HL-60/S4 (cell line): Measurements from ENCODE around the gene FPR3.
"Not testable (repeated sequence)": the region's sequence is repeated elsewhere in the genome, so short reads cannot be mapped to it uniquely, and the experiment has no call there.

Source experiments
- in situ Hi-C: fragments of 300-500 bp; cut with MboI; formaldehyde crosslinking; loops from 2 replicates; pipeline ENCODE4 v1.14.3; 2022; ENCODE audit warnings: low sequenced_read_pairs

Gene FPR3

DNA sequence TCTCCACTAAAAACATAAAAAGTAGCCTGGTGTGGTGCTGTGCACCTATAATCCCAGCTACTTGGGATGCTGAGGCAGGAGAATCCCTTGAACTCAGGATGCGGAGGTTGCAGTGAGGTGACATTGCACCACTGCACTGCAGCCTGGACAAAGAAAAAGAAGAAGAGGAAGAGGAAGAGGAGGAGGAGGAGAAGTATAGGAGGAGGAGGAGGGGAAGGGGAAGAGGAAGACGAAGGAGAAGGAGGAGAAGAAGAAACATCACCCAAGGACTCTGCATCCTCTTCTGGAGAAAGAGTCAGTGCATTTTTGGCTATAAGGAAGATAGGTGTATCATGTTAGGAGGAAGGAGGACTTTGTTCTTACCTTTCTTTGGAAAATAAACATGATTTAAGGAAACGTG lies 13.0 kb upstream of the FPR3 start:
- in situ Hi-C loops, result no loop called here

DNA sequence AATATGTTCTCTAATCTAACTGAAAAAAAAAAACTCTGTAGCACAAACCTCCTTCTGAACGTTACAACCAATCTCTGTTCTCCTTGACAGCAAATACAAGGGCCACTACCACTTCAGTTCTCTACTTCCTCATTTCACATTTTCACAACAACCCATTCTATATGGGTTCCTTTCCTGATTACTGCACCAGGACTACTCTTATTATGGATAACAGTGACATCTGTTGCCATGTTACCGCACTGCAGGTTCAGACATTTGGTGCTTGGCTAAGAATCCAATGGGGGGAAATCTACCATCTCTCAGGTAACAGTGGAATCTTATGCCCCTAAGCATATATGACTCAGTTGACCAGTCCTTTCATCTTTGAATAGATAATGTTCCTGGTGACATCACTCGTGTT lies 11.6 kb upstream of the FPR3 start:
- in situ Hi-C loops, result no loop called here

DNA sequence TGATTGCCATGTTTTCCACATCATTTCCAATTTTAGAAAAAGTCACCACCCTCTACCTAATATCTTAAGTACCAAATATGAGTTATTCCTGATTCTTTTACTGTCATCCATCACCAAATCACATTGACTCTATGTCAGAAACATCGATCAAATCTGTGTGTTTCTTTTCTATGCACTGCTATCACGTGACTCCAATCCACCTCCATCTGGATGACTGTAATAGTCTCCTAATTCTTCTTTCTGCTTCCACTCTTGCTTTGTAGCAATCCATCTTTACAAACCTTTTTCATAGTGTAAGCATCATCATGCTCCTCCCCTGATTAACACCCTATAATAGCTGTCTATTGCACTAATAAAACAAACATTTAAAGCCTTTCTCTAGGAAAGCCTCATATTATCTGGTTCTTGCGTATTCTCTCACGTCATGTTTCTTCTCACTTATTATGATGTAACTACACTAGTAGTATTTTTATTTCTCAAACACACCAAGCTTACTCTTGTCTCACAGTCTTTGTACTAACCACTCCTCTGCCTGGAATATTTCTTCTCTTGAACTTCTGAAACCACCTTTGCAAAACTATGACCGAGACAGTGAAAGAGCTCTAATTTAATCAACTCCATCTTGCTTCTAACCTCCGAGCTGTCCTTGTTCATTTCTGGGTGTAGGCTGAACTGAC lies 10.7 kb upstream of the FPR3 start:
- in situ Hi-C loops, result no loop called here

DNA sequence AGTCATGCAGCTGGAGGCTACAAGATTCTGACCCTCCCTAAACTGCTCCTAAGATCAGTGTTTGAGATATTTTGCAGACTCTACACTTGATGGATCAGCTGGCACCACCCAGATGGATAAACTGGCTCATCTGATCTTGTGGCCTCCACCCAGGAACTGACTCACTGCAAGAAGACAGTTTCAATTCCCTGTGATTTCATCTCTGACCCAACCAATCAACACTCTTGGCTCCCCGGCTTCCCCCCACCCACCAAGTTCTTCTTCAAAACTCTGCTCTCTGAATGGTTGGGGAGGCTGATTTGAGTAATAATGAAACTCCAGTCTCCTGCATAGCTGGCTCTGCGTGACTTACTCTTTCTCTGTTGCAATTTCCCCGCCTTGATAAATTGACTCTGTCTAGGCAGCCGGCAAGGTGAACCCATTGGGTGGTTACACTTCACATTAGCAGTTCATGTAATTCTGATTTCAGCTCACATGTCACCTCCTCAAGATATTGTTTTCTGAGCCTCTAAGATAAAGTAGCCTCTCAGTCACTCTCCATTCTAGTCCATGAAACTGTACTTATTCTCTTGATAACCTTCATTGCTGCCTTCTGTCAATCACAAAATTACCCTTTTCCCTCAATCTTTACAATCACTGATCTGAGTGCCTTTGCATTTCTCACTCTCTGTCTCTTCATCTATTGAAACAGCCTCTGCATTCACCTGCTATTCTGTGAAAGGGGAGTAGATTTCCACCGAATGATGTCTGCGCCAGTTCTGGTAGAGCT lies 9.9 kb upstream of the FPR3 start:
- in situ Hi-C loops, result no loop called here

DNA sequence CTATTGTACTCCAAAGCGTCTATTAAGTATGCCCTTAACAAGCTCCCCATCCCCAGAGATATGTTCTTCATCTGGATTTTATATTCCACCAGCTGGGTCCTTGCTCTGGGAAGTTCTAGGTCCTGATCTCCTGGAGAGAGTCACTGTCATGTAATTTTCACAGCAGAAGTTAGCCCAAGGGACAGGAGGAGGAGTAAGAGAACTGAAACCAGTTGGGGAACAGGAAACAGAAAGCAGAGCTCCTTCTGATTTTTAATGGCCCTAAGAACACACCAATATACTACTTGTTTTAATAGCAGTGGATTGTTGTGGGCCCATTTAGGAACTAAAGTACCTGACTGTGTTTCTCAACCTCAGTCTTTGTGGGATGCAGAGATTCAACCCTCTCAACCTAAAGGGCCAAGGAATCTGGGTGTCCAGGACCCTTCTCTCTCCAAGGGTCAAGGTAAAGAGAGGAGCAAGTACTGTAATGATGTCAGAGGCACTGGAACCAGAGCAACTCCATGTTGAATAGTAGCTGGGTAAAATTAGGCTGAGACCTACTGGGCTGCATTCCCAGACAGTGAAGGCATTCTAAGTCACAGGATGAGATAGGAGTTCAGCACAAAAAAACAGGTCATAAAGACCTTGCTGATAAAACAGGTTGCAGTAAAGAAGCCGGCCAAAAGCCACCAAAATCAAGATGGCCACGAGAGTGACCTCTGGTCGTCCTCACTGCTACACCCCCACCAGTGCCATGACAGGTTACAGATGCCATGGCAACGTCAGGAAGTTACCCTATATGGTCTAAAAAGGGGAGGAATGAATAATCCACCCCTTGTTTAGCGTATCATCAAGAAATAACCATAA lies 8.1 kb upstream of the FPR3 start:
- in situ Hi-C loops, result no loop called here

DNA sequence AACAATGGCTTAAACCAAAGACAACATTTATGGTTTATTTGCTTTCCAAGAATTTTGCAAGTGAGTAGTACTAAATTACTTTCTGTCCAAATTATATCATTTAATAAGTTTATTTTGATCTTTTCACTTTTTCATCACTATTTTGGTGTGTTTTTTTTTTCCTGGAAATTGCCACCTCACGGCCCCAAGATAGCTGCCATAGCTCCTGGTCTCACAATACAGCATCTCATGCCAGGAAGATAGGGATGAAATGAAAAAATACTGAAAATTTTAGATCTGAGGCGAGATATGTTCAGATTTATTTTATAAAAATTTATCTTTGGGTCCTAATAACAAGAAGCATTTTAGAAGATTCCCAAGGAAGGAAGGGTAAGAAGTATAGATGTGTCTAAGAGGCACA lies 6.9 kb upstream of the FPR3 start:
- in situ Hi-C loops, result no loop called here

DNA sequence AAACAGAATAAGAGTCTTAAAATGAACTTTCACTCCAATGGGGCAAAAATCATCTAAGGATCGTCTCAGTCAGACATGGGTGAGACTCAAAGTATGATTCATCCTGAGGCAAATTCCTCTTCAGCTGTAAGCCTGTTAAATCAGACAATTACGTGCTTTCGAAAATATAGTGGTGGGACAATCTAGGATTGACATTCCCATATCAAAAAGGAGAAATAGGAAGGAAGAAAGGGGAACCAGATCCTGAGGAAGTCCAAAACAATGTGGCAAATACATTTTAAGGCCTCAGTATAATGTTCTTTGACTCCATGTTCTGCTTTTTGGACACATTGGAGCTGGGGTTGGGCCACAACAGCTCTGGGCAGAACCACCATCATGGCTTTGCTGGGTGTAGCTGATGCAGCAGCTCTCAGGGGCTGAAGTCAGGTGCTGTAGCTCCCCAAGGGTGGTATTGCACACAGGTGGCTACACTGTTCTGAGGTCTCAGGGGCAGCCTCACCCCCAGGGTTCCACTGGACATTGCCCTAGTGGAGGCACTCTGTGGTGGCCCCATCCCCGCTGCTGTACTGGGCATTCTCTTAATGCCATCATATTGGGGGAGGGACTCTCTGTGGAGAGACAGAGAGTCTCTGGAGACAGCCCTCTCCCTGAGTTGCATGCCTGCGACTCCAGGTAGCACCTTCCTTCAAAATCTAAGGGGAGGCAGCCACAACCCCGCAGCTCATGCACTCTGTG lies 5.7 kb upstream of the FPR3 start:
- in situ Hi-C loops, result no loop called here

DNA sequence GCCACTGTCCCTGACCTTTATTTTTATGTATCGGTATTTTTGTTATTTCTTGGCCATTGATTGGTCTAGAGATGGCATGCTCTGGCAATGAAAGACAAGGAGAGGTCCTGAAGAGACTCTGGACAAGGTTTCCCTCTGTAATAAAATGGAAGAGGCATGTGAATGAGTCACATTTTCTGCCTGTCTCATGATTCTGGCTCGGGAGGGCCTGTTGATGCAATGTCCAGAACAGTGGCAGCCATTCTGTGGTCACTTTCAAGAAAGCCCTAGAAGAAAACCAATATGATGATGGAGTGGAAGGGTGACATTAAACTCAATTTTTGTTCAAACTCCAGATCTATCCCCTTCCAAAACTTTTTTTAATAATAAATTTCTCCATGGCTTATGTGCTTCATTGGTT lies 2.0 kb upstream of the FPR3 start:
- in situ Hi-C loops, result no loop called here

DNA sequence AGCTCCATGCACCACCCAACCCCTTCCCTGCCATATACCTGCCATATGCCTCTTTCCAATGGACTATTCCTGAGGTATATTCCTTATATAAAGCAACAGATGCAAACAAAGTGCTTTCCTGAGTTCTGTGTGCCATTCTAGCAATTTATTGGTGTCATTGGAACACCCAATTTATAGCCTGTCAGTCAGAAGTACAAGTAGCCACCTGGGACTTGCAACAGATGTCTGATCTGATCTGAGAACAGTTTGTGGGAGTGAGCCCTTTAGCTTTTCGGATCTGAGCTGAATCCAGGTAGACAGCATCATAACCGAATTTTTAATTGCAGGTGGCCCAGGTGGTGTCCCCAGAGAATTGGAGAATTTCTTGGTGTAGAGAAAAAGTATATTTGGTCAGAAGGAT lies 963 bp upstream of the FPR3 start:
- in situ Hi-C loops, result no loop called here

DNA sequence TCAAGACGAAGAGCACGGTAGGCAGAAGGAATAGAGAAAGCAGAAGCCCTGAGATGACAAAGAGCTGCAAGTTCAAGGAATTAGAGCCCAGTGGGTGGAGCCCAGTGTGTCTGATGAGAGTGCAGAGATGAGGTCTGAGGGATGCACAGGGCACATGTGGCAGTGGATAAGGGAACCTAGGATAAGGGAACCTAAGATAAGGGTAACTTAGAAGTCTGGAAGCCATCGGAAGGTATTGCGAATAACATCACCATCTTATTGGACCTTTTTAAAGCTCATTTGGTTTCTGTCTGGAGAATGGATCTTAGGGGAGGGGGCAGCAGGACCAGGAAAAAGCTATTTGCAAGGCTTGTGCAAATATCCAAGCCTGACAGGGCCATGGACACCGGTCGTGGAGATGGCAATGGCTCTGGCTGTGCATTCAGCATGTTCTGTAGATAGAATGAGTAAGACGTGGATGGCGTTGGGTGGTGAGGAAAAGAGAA lies 1.3 kb downstream of the FPR3 start:
- in situ Hi-C loops, result no loop called here

DNA sequence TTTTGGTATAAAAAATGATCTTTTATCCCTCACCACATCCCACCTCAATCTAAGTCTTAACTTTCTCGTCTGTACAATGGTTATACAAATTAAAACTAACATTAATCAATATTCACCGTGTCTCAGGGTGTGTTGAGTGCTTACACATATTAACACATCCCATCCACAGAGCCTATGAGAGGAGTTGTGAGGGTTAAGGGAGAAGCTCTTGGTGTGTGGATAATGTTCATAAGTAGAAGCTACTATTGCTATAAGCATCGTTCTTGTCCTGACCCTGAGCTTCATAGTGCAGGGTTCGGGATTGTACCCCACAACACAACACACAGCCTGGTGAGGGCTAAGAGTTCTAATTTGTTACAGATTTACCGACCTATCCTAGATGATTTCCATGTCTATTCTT lies 2.5 kb downstream of the FPR3 start:
- in situ Hi-C loops, result no loop called here

DNA sequence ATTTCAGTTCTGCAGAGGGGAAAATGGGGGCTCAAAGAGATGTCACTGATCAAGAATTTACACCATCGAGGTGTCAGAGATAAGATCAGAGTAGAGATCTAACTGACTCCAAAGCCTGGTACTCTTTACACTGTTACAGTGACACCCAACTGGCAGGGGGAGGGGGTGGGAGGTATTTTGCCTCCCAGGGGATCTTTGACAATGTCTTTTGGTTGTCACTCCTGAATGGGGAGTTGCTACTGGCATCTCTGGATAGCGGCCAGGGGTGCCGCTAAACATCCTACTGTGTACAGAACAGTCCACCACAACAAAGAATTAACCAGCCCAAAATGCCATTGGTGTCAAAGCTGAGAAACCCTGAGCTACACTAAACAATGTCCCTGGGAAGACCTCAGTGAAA lies 3.1 kb downstream of the FPR3 start:
- in situ Hi-C loops, result no loop called here

DNA sequence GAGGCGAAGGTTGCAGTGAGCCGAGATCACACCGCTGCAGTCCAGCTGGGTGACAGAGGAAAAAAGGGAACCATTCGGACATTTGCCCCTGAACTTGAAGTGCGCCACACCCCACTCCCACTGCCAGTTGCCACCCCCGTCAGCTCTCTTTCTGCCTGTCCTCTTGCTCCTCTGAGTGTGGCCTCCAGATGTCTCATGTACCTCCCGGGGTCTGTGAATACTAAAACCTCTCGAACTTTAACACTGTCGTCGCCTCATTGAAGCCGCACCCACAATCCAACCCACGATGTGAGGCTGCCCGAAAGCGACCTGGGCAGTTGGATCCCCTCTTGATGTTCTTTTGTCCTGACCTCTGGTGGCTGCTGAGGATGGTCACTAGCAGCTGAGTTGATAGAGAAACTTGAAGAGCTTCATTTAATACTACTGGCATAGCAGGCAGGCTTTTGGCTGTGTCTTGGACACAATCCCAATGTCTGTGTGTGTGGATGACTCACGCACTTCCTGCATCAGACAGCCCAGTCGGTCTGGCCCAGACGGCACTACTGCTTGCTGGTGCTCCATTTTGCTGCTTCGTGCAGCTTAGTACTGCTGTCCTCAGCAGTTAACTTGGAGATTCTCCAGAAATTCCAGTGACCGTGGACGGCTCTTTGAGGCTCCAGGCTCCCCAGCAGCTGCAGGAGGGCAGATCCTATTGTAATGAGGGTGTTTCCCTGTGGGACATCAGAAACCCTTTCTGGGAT lies 4.2 kb downstream of the FPR3 start:
- in situ Hi-C loops, result no loop called here

DNA sequence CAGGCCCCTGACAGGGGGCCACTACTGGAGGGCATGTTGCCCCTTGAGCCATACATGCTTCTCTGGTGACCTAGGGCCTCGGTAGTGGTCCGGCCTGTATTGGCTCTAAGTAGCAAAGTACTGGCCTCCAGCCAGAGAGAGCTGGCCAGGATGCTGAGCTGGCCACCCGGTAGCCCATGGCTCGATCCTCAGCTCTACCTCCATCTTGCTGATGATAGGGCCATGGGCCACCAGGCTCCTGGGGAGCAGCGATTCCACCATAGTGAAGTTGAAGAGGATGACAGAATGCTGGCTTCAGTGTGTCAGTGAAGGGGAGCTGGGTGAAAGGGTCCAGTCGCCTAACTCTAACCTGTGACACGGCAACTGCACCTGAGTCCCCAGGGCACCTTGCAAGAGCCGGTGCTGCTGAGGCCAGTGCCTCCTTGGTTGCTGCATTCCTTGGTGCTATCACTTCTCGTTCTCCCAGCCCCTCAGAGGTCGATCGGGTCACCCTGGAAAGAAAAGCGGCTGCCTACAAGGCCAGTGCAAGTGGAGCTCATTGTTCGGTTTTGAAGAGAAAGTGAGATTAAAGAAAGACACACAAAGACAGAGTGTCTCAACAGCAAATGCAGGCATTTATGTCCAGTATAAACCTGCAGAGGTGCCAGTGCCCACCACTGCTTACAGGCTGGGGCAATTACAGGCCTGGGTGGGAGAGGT lies 5.0 kb downstream of the FPR3 start:
- in situ Hi-C loops, result no loop called here

DNA sequence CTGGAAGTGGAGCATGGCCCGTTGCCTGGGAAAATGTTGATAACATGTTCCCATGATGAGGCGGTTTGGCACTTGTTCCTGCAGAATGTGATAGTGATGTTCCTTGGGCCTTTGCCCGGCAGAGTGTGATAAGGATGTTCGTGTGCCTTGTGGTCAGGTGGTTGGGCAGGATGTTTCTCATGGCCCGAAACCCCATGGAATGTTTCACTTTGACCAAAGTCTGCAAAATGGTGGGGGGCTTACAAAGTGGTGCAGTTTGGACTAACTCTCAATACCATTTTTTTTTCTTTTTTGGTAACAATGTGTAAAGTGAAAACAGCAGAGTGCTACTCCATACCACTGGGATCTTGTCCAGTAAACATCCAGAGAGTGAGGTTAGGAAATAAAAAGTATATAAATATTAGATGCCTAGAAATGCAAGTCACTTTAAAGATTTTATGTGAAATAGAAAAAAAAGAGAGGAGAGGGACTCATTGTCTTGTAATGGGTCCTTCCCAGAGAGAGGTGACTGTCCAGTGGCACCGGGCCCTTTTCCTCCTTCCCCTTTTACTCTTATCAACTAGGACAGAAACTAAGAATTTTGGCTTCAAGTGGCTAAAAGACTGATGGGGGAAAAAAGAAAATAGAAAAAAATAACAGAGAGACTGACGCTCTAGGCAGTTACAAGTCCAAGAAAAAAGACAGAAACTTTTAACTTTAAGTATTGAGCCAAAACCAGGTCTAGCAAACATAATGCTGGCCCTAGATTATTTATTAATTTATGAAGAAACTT lies 5.7 kb downstream of the FPR3 start:
- in situ Hi-C loops, result no loop called here

DNA sequence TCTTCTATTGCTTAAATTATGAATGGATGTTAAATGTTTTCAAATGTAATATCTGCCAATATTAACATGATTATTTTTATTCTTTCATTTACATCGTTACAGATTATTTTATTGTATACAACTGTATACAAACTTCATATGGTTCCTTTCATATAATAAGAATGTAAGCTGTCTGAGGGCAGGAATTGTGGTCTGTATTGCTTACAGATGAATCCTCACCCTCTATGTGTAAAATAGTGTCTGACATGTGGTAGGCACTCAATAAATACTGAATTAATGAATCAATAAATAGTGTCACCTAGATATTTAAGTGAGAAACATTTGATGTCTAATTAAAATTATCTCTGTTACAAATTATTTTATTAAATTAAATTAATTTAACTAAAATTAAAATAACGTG lies 7.8 kb downstream of the FPR3 start:
- in situ Hi-C loops, result no loop called here

DNA sequence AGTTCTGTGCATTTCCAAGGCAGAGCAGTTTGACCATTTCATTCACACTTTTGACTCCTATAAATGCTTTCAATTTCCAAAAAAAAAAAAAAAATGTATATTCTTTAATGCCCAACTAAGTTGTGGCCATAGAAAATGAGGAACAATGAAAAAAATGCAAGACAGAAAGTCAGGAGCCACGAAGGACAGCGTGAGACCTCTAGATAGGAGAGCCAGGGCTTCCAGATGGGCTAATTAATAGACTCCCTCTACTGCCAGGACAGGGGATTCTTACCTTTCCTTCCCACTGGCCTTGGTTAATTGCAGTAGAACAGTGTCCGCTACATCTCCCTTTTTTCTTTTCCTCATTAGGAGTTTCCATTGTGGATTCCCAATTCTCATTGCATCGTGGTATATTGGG lies 8.6 kb downstream of the FPR3 start:
- in situ Hi-C loops, result no loop called here

DNA sequence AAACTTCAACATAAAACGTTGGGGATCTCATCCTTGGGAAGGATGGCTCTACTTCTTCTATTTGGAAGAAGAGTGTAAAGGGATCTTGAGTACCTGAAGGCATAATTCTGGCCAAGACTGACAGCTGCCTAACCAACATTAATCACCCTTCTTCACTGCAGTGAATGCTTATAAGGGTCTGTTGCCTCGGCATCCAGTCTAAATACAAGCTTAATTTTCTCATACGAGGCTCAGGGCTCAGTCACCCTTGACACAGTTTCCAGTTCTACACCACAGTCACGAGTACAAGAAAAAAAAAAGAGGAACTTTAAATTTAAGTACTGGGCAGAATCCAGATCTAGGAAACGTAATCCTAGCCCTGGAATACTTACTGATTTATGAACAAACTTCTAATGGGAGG lies 9.0 kb downstream of the FPR3 start:
- in situ Hi-C loops, result no loop called here

DNA sequence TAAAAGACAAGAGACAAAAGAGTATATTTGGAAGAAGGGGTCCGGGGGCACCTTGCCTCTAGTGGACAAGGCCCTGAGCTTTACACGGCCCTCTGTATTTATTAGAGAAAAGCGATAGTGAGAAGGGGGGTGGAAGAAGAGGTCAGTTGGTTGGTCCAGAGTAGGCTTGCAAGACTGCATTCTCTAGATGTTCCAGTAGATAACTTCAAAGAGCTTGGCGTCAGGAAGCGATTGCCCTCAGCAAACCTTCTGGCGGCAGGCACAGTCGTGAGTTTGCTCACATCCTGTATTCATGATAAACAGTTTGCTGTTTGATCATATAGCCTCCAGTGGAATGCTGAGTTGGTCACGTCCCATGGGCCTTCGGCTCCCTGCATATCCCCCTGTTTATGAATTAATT lies 9.8 kb downstream of the FPR3 start:
- in situ Hi-C loops, result not testable (repeated sequence)
